Testis (tissue), 3 donors: Measurements from ENCODE around the gene ABCC4. TPM values are rescaled to one million over a fixed set of nuclear protein-coding genes. Genes with fewer than 3 reads are reported as not detected.

Source experiments
- DNase-seq: peaks from one replicate; pipeline ENCODE4 v3.0.0-alpha.2; 2019
- H3K27ac ChIP-seq, 2 donors: fragments of 200-600 bp; sonication (generic); one replicate each; pipeline ENCODE4 v1.5.1; 2019
- H3K27me3 ChIP-seq: fragments of 200-600 bp; sonication (generic); one replicate; pipeline ENCODE4 v1.5.1; 2019
- H3K36me3 ChIP-seq: fragments of 200-600 bp; sonication (generic); one replicate; pipeline ENCODE4 v1.5.1; 2017; ENCODE audit warnings: low read depth; ENCODE audit errors: missing control alignments
- H3K4me1 ChIP-seq: fragments of 200-600 bp; sonication (generic); one replicate; pipeline ENCODE4 v1.5.1; 2019
- H3K4me3 ChIP-seq, 2 donors: fragments of 200-600 bp; sonication (generic); one replicate each; pipeline ENCODE4 v1.5.1; 2017 to 2019
- H3K9me3 ChIP-seq: fragments of 200-600 bp; sonication (generic); one replicate; pipeline ENCODE4 v1.5.1; 2017
- CTCF ChIP-seq, 3 experiments: fragments of 450-650 bp in 2 of 3; fragments of 200-600 bp in 1 of 3; sonication (generic) in 1 of 3; IDR thresholded peaks; one replicate each; pipeline ENCODE4 v1.5.1; 2016 to 2019; ENCODE audit warnings: antibody characterized with exemption in 3 of 3, mild to moderate bottlenecking in 2 of 3, moderate library complexity in 1 of 3
- POLR2A ChIP-seq: fragments of 450-650 bp; IDR thresholded peaks from one replicate; pipeline ENCODE4 v1.6.1; 2017; ENCODE audit warnings: antibody characterized with exemption, mild to moderate bottlenecking, moderate library complexity
- WGBS, 2 donors: methylation state at CpG; one replicate each; pipeline ENCODE4 v1.1.5; 2018; 5-methylcytosine and 5-hydroxymethylcytosine counted together
- intact Hi-C: fragments of 100-400 bp; cut with DNase I; formaldehyde crosslinking; loops from one replicate; pipeline ENCODE4 v1.15.1; 2023; ENCODE audit warnings: low total_unique reads
- polyA plus RNA-seq: library from polyadenylated mRNA; stranded (reverse); fragments of 350-450 nt; fragmentation: Illumina TruSeq; extraction: RNeasy Lipid Tissue Mini Kit (QIAGEN cat#74804); gene quantifications from one replicate; pipeline ENCODE4 v1.2.3, GENCODE V29; 2014; ENCODE audit warnings: low read depth, low replicate concordance; ENCODE audit not compliant: insufficient read depth
- total RNA-seq, 2 donors: library from RNA; depleted of rRNA; stranded (reverse); fragments of >200 nt; gene quantifications; one replicate each; pipeline ENCODE4 v1.2.3, GENCODE V29; 2016

The ABCC4 gene
- total and polyA plus RNA-seq, 3 donors from 2014 or later = 11.0 to 23.5 (median 14.9) TPM

GRCh38 chr13:95224064-95224463 is 77.2 kb downstream of the ABCC4 start:
- Histone ChIP-seq H3K4me1 (no peaks in the 10 kb centered on the region), H3K27ac (no peak overlapping the region), H3K36me3 (no peaks in the 10 kb centered on the region), H3K4me3 (no peak overlapping the region), H3K9me3 (no peaks in the 10 kb centered on the region), H3K27me3 (no peaks in the 10 kb centered on the region)
- intact Hi-C loops = no loop called here
- TF ChIP-seq CTCF (IDR thresholded peaks at IDR 0.05) (no peak), POLR2A (no peak)
- DNase-seq = no peak
- 81 to 88% methylated on average over 2 of the region's 2 CpGs for WGBS, 2 donors

GRCh38 chr13:95222733-95223018 is 78.6 kb downstream of the ABCC4 start:
- H3K4me1 ChIP-seq = no peaks in the 10 kb centered on the region
- H3K27me3 ChIP-seq = no peaks in the 10 kb centered on the region
- TF ChIP-seq POLR2A (no peak), CTCF (IDR thresholded peaks at IDR 0.05) (no peak)
- intact Hi-C loops = no loop called here
- no peak overlapping the region for H3K27ac ChIP-seq
- no peak for DNase-seq
- no peaks in the 10 kb centered on the region for H3K9me3 ChIP-seq
- WGBS, 2 donors = 68 to 73% methylated on average over 4 of the region's 4 CpGs
- no peaks in the 10 kb centered on the region for H3K36me3 ChIP-seq
- H3K4me3 ChIP-seq = no peak overlapping the region

- Histone ChIP-seq H3K9me3 (no peaks in the 10 kb centered on the region), H3K4me1 (no peaks in the 10 kb centered on the region), H3K27ac (no peak overlapping the region), H3K4me3 (no peak overlapping the region), H3K36me3 (no peaks in the 10 kb centered on the region), H3K27me3 (no peaks in the 10 kb centered on the region)
- TF ChIP-seq CTCF (IDR thresholded peaks at IDR 0.05) (no peak), POLR2A (no peak)
- intact Hi-C loops = no loop called here
- WGBS, 2 donors = 69 to 74% methylated on average over 8 of the region's 8 CpGs
- no peak for DNase-seq
Measured at GRCh38 chr13:95221971-95222732, 79.1 kb downstream of the ABCC4 start.

GRCh38 chr13:95220611-95221010 is 80.6 kb downstream of the ABCC4 start:
- no peak for TF ChIP-seq POLR2A
- no peak for TF ChIP-seq CTCF (IDR thresholded peaks at IDR 0.05)
- H3K4me1 ChIP-seq = no peaks in the 10 kb centered on the region

More at GRCh38 chr13:95220611-95221010, 80.6 kb downstream of the ABCC4 start:
- Histone ChIP-seq H3K27me3 (no peaks in the 10 kb centered on the region), H3K27ac (no peak overlapping the region), H3K4me3 (no peak overlapping the region), H3K9me3 (no peaks in the 10 kb centered on the region), H3K36me3 (no peaks in the 10 kb centered on the region)
- intact Hi-C loops = no loop called here
- WGBS, 2 donors = 70 to 75% methylated on average over 1 of the region's 1 CpG
- DNase-seq = no peak
